ENCODE results near the gene LMO4. TPM values are rescaled to one million over a fixed set of nuclear protein-coding genes. Genes with fewer than 3 reads are reported as not detected.

Gene LMO4
- total and polyA plus RNA-seq, 2 donors (not counting 1 experiment from before 2014, with no cell fraction given), result 35.7 to 46.0 TPM

GRCh38 chr1:87362063-87362833 is 33.6 kb downstream of the LMO4 start:
- Histone ChIP-seq H3K9me3 (ENCODE audit: control extremely low read depth in 1 of 3, control insufficient read depth in 2 of 3, insufficient read depth in 1 of 3, low read length in 2 of 3) (no peaks in the 10 kb centered on the region), H3K9ac (ENCODE audit: low read length) (no peak overlapping the region), H3K27ac (ENCODE audit: low read length in 2 of 2) (no peak overlapping the region), H3K4me2 (replicated peaks; ENCODE audit: low read depth, low read length, poor library complexity, severe bottlenecking) (no peak overlapping the region), H3K4me3 (ENCODE audit: control extremely low read depth in 1 of 5, extremely low read depth in 1 of 5, insufficient read depth in 1 of 5, low read depth in 2 of 5, low read length in 4 of 5) (no peak overlapping the region), H3K36me3 (replicated peaks in 1 of 2; ENCODE audit: control extremely low read depth in 1 of 2, control insufficient read depth in 1 of 2, extremely low read depth in 1 of 2, insufficient read depth in 2 of 2, low read length in 1 of 2) (no peaks in the 10 kb centered on the region), H4K20me1 (ENCODE audit: control insufficient read depth, insufficient read depth, low read length, poor library complexity, severe bottlenecking) (no peaks in the 10 kb centered on the region), H3K27me3 (replicated peaks in 1 of 4; ENCODE audit: control extremely low read depth in 1 of 4, control insufficient read depth in 3 of 4, insufficient read depth in 4 of 4, low read length in 3 of 4) (no peaks in the 10 kb centered on the region), H2AFZ (ENCODE audit: insufficient read depth, low read depth, low read length, poor library complexity, severe bottlenecking) (no peak overlapping the region), H3K79me2 (ENCODE audit: control insufficient read depth, insufficient read depth, low read length) (no peaks in the 10 kb centered on the region), H3K4me1 (ENCODE audit: control insufficient read depth in 2 of 2, insufficient read depth in 2 of 2, low read length in 2 of 2) (no peaks in the 10 kb centered on the region)
- ATAC-seq (ENCODE audit: low read depth) (no peak), DNase-seq (no peak)
- H3K4me1 Mint-ChIP-seq, result no peaks in the 10 kb centered on the region
- no peaks in the 10 kb centered on the region for H3K27me3 Mint-ChIP-seq
- H3K9me3 Mint-ChIP-seq (ENCODE audit: insufficient read depth), result no peaks in the 10 kb centered on the region
- no CpG with 5 or more reads among the region's 5 CpGs for WGBS (ENCODE audit: insufficient coverage)
- POLR2A ChIA-PET, result no interaction called here
- no peak overlapping the region for H3K27ac Mint-ChIP-seq
- CTCF ChIA-PET, result interaction anchor here (0.5 to 1.3 kb wide), 3 partner anchors 36 to 231 kb away, joined by 3 to 5 read pairs (median 3); no protein-coding TSS in a partner anchor
- H3K4me3 Mint-ChIP-seq, result no peak overlapping the region
- no peak for TF ChIP-seq CTCF (IDR thresholded peaks at IDR 0.05)
- TF ChIP-seq EZH2 (IDR thresholded peaks at IDR 0.05; ENCODE audit: borderline replicate concordance, insufficient read depth, low read depth, low read length, poor library complexity, severe bottlenecking), result no peak
- intact Hi-C loops (cut with micrococcal nuclease), result no loop called here

- Histone ChIP-seq H3K27ac (ENCODE audit: low read length in 2 of 2) (no peak overlapping the region), H3K79me2 (ENCODE audit: control insufficient read depth, insufficient read depth, low read length) (no peaks in the 10 kb centered on the region), H3K36me3 (replicated peaks in 1 of 2; ENCODE audit: control extremely low read depth in 1 of 2, control insufficient read depth in 1 of 2, extremely low read depth in 1 of 2, insufficient read depth in 2 of 2, low read length in 1 of 2) (no peaks in the 10 kb centered on the region), H3K4me3 (ENCODE audit: control extremely low read depth in 1 of 5, extremely low read depth in 1 of 5, insufficient read depth in 1 of 5, low read depth in 2 of 5, low read length in 4 of 5) (no peak overlapping the region), H2AFZ (ENCODE audit: insufficient read depth, low read depth, low read length, poor library complexity, severe bottlenecking) (no peak overlapping the region), H3K4me2 (replicated peaks; ENCODE audit: low read depth, low read length, poor library complexity, severe bottlenecking) (no peak overlapping the region), H3K9me3 (ENCODE audit: control extremely low read depth in 1 of 3, control insufficient read depth in 2 of 3, insufficient read depth in 1 of 3, low read length in 2 of 3) (no peaks in the 10 kb centered on the region), H3K4me1 (ENCODE audit: control insufficient read depth in 2 of 2, insufficient read depth in 2 of 2, low read length in 2 of 2) (no peaks in the 10 kb centered on the region), H3K9ac (ENCODE audit: low read length) (no peak overlapping the region), H3K27me3 (replicated peaks in 1 of 4; ENCODE audit: control extremely low read depth in 1 of 4, control insufficient read depth in 3 of 4, insufficient read depth in 4 of 4, low read length in 3 of 4) (no peaks in the 10 kb centered on the region), H4K20me1 (ENCODE audit: control insufficient read depth, insufficient read depth, low read length, poor library complexity, severe bottlenecking) (no peaks in the 10 kb centered on the region)
- intact Hi-C loops (cut with micrococcal nuclease), result no loop called here
- no peak for DNase-seq
- Mint-ChIP-seq H3K27me3 (no peaks in the 10 kb centered on the region), H3K4me1 (no peaks in the 10 kb centered on the region), H3K4me3 (no peak overlapping the region), H3K27ac (no peak overlapping the region), H3K9me3 (ENCODE audit: insufficient read depth) (no peaks in the 10 kb centered on the region)
- 100% methylated on average over 1 of the region's 2 CpGs for WGBS (ENCODE audit: insufficient coverage)
- ATAC-seq (ENCODE audit: low read depth), result no peak
- TF ChIP-seq CTCF (IDR thresholded peaks at IDR 0.05) (no peak), EZH2 (IDR thresholded peaks at IDR 0.05; ENCODE audit: borderline replicate concordance, insufficient read depth, low read depth, low read length, poor library complexity, severe bottlenecking) (no peak)
- POLR2A ChIA-PET, result no interaction called here
- CTCF ChIA-PET, result interaction anchor here (1.3 kb wide), 1 partner anchor 37 kb away, joined by 3 read pairs; no protein-coding TSS in a partner anchor
Measured at GRCh38 chr1:87362834-87363426, 34.2 kb downstream of the LMO4 start.
